Lower lobe of right lung (tissue), 2 donors: ENCODE measurements around the gene CENPS. TPM values are rescaled to one million over a fixed set of nuclear protein-coding genes. Genes with fewer than 3 reads are reported as not detected.

Experiments
- ATAC-seq, 2 donors: fragments of 200-7000 bp; cut with Tn5 transposase; one replicate each; pipeline ENCODE4 v1.9.1; 2020 to 2022; ENCODE audit warnings: mild to moderate bottlenecking in 2 of 2, moderate library complexity in 2 of 2
- DNase-seq: peaks from one replicate; pipeline ENCODE4 v3.0.0-alpha.2; 2020
- H3K27ac ChIP-seq: fragments of 200-600 bp; one replicate; pipeline ENCODE4 v1.8.0; 2022
- H3K27me3 ChIP-seq: fragments of 200-600 bp; one replicate; pipeline ENCODE4 v1.8.0; 2022; ENCODE audit warnings: low read depth
- H3K36me3 ChIP-seq: fragments of 200-600 bp; one replicate; pipeline ENCODE4 v1.8.0; 2022; ENCODE audit warnings: mild to moderate bottlenecking
- H3K4me1 ChIP-seq: fragments of 200-600 bp; one replicate; pipeline ENCODE4 v1.8.0; 2022
- H3K4me3 ChIP-seq: fragments of 200-600 bp; one replicate; pipeline ENCODE4 v1.8.0; 2022; ENCODE audit warnings: mild to moderate bottlenecking
- H3K9me3 ChIP-seq: fragments of 200-600 bp; one replicate; pipeline ENCODE4 v1.8.0; 2022
- intact Hi-C: fragments of 100-400 bp; cut with DNase I; formaldehyde crosslinking; loops from one replicate; pipeline ENCODE4 v1.11.0; 2022
- long read RNA-seq: library from polyadenylated mRNA; unstranded; transcript quantifications from one replicate; pipeline ENCODE4 v2.0.0, GENCODE V29; 2021
- total RNA-seq: library from RNA; stranded (reverse); fragmentation: NEBNext Ultra II Directional; extraction: Animal tissue kit (Norgen Biotek cat#: 25700); gene quantifications from one replicate; pipeline ENCODE4 v1.2.1, GENCODE V29; 2021
- TF ChIP-seq, protein P1 (sequence below): fragments of 200-600 bp; IDR thresholded peaks from one replicate; pipeline ENCODE4 v1.8.0; 2022; ENCODE audit warnings: antibody characterized with exemption, mild to moderate bottlenecking
- donor health status: DM: no; HTN: yes; CAD: no; lungs with severe emphysema.

CENPS gene
- 13.4 TPM for total RNA-seq
- long read RNA-seq, transcript CENPS-204 (5 exons, 914 nt), result major isoform, 17 of 17 reads
- long read RNA-seq, partial matches to known transcripts, result 0 of 17 reads
- long read RNA-seq, other reads (novel, unspliced or antisense), result 0 of 17 reads

DNA sequence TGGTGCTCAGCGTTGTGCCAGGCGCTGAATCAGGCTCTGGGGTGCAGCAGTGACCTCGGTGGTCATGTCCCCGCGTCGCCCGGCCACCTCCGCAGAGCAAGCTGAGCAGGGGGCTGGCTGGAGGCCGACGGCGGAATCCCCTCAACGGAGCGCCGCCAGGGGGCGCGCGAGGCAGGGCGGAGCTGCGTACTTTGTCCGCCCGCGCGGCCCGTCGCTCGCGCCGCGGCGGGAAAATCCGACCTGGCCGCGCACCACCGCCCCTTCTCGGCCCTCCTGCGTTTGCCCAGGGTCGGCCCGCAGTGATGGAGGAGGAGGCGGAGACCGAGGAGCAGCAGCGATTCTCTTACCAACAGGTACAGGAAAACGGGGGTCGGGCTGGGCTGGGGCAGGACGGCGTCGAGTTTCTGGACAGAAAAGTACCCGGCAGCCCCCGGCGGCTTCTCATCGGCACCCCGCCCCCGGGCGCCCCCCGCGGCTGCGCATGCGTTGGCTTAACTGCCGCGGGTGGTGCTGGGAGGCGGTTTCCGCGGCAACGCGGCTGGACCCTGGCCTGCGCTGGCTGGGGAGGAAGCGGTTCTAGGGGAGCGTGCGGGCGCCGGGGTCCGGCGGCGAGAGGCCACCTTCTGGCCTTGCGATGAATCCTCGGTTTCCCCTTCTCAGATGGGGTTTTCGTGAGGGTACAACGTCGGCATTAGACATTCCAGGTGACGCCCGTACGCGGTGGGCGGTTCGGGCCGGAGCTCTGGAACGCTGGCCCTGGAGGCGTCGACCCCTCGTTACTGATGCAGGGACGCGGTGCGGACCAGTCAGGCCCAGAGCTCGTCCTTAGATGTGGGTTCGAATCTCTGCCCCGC lies at the start of gene CENPS:
CENPS (plus strand) TSS at position 218 of the 854 bp plus-strand sequence; CDS start at position 303, 85 bp downstream.
- Histone ChIP-seq H3K4me3 (peak within 1 kb of the TSS; percentile 87), H3K9me3 (no peaks in the 10 kb centered on the region), H3K36me3 (no peaks in the 10 kb centered on the region), H3K27ac (peak within 1 kb of the TSS; percentile 70), H3K27me3 (no peaks in the 10 kb centered on the region), H3K4me1 (peaks cover 17% of the 10 kb centered on the region)
- peak; percentile 93 for DNase-seq
- TF ChIP-seq, protein P1, sequence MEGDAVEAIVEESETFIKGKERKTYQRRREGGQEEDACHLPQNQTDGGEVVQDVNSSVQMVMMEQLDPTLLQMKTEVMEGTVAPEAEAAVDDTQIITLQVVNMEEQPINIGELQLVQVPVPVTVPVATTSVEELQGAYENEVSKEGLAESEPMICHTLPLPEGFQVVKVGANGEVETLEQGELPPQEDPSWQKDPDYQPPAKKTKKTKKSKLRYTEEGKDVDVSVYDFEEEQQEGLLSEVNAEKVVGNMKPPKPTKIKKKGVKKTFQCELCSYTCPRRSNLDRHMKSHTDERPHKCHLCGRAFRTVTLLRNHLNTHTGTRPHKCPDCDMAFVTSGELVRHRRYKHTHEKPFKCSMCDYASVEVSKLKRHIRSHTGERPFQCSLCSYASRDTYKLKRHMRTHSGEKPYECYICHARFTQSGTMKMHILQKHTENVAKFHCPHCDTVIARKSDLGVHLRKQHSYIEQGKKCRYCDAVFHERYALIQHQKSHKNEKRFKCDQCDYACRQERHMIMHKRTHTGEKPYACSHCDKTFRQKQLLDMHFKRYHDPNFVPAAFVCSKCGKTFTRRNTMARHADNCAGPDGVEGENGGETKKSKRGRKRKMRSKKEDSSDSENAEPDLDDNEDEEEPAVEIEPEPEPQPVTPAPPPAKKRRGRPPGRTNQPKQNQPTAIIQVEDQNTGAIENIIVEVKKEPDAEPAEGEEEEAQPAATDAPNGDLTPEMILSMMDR, result peak; percentile 96
- ATAC-seq, result peak; percentile 97
- intact Hi-C loops, result no loop called here

DNA sequence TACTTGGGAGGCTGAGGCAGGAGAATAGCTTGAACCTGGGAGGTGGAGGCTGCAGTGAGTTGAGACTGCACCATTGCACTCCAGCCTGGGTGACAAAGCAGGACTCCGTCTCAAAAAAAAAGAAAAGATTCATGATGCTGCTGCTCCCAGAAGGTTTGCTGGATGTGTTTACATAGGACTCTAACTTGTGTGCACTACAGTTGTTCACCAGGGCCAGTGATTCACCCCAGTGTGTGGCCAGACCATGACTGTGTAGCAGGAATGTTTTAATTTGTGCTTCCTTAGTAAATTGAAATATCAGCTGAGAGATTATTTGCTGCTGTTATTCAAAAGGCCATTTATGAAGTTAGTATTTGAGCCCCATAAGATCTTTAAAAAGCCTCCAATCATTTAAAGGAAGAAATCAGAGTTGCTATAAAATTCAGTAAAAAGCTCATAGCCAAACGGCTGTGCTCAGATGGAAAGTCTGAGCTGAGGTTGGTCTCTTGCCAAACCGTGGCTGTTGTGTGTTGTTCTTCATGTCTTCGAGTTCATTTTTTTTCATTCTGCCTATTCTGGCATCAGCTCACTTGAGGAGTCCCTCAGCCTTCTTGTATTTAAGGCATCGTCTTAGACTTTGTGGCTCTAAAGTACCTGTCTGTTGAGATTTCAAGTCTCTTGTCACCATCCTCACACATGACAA lies 49.5 kb upstream of the CENPS start:
- Histone ChIP-seq H3K36me3 (peaks cover 24% of the 10 kb centered on the region), H3K4me3 (no peak overlapping the region), H3K27me3 (no peaks in the 10 kb centered on the region), H3K27ac (no peak overlapping the region), H3K9me3 (no peaks in the 10 kb centered on the region), H3K4me1 (peaks cover 11% of the 10 kb centered on the region)
- intact Hi-C loops, result no loop called here
- TF ChIP-seq, protein P1, result no peak
- ATAC-seq, result no peak
- DNase-seq, result no peak

DNA sequence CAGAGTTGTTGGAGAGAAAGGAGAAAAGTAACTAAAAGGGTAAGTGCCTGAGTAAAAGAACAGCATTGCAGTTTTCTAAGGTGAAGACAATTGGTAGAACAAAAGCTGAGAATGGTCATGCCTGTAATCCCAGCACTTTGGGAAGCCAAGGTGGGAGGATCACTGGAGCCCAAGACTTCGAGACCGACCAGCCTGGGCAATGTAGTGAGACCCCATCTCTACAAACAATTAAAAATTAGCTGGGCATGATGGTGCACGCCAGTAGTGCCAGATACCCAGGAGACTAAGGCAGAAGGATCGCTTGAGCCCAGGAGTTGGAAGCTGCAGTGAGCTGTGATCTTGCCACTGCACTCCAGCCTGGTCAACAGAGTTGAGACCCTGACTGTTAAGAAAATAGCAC lies 46.6 kb upstream of the CENPS start:
- Histone ChIP-seq H3K27me3 (no peaks in the 10 kb centered on the region), H3K36me3 (peaks cover 8% of the 10 kb centered on the region), H3K4me3 (no peak overlapping the region), H3K4me1 (peaks cover 16% of the 10 kb centered on the region), H3K27ac (no peak overlapping the region), H3K9me3 (no peaks in the 10 kb centered on the region)
- ATAC-seq (no peak), DNase-seq (no peak)
- intact Hi-C loops, result no loop called here
- TF ChIP-seq, protein P1, result no peak

DNA sequence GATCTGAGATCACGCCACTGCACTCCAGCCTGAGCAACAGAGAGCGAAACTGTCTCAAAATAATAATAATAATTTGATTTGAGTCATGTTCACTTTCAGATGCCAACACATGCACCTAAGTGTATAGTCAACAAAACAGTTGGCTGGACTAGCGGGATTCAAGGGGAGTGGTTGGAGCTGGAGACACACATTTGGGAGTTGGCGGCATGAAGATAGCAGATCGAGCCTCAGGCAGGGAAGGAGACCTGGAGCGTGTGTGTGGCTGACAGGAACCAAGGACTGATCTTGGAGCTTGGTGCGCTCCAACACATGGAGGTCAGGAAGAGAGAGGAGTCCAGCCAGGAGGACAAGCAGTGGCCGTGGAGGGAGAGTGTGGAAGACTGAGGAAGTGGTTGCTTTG lies 46.0 kb upstream of the CENPS start:
- no peak overlapping the region for H3K4me3 ChIP-seq
- no peak overlapping the region for H3K27ac ChIP-seq
- ATAC-seq, result no peak
- H3K9me3 ChIP-seq, result no peaks in the 10 kb centered on the region
- H3K36me3 ChIP-seq, result peaks cover 2% of the 10 kb centered on the region
- H3K27me3 ChIP-seq, result no peaks in the 10 kb centered on the region
- DNase-seq, result no peak
- TF ChIP-seq, protein P1, result no peak
- intact Hi-C loops, result no loop called here
- peaks cover 21% of the 10 kb centered on the region for H3K4me1 ChIP-seq

DNA sequence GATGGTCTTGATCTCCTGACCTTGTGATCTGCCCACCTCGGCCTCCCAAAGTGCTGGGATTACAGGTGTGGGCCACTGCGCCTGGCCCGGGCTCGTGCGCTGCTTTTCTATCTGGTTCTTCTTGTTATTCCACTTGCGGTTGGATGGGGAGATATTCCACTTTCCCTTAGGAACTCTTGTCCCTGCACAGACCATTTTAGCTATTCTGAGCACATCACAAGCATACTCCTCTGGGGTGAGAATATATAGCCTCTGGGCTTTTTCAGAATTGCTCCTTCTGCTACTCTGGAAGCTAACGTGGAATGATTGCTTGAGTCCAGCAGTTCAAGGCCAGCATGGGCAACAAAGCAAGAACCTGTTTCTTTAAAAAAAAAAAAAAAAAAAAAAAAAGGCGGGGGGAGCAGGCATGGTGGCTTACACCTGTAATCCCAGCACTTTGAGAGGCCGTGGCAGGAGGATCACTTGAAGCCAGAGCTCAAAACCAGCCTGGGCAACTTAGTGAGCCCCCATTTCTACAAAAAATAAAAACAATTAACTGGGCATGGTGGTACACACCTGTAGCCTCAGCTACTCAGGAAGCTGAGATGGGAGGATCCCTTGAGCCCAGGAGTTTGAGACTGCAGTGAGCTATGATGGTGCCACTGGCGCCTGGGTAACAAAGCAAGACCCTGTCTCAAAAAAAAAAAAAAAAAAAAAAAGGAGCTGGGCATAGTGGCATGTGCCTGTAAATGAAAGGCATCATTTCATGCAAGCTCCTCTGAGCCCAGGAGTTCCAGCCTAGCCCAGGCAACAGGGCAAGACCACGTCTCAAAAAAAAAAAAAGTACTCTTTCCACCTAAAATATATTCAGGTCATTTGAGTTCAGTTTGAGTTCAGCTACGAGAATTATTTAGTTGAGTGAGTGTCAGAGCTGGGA lies 43.2 kb upstream of the CENPS start:
- intact Hi-C loops, result no loop called here
- DNase-seq (no peak), ATAC-seq (no peak)
- H3K36me3 ChIP-seq, result no peaks in the 10 kb centered on the region
- H3K27ac ChIP-seq, result peak overlapping the region; percentile 61
- TF ChIP-seq, protein P1, result no peak
- H3K9me3 ChIP-seq, result no peaks in the 10 kb centered on the region
- H3K27me3 ChIP-seq, result no peaks in the 10 kb centered on the region
- peaks cover 21% of the 10 kb centered on the region for H3K4me1 ChIP-seq
- H3K4me3 ChIP-seq, result no peak overlapping the region
